ENCODE measurements around the gene HDAC2. TPM values are rescaled to one million over a fixed set of nuclear protein-coding genes. Genes with fewer than 3 reads are reported as not detected.
"Not testable (repeated sequence)": the region's sequence is repeated elsewhere in the genome, so short reads cannot be mapped to it uniquely, and the experiment has no call there.

The HDAC2 gene
- polyA plus RNA-seq, 3 donors = 29.6 to 67.7 (median 54.6) TPM

GRCh38 chr6:114014106-114014505 is 43.2 kb upstream of the HDAC2 start:
- H3K27ac Mint-ChIP-seq; H3K36me3 ChIP-seq (replicated peaks in 1 of 2; ENCODE audit: control insufficient read depth in 1 of 2, insufficient read depth in 2 of 2, low read length in 2 of 2); H3K27me3 ChIP-seq (ENCODE audit: control insufficient read depth in 2 of 2, insufficient read depth in 2 of 2, low read length in 2 of 2); H3K27ac ChIP-seq (ENCODE audit: low read depth in 1 of 2, low read length in 2 of 2); H3K79me2 ChIP-seq (ENCODE audit: insufficient read depth, low read length); H3K4me2 ChIP-seq (replicated peaks; ENCODE audit: extremely low read depth, low read length, poor library complexity, severe bottlenecking); DNase-seq; H3K27me3 Mint-ChIP-seq (ENCODE audit: low read depth in 3 of 3); H3K9me3 Mint-ChIP-seq; H3K9me3 ChIP-seq (replicated peaks in 1 of 2; ENCODE audit: control insufficient read depth in 1 of 2, insufficient read depth in 1 of 2, low read length in 2 of 2); H4K20me1 ChIP-seq (ENCODE audit: insufficient read depth, low read length); H3K4me3 Mint-ChIP-seq; H3K4me1 ChIP-seq (ENCODE audit: control insufficient read depth in 1 of 2, insufficient read depth in 2 of 2, low read length in 2 of 2); H3K36me3 Mint-ChIP-seq; intact Hi-C loops (cut with micrococcal nuclease); H2AFZ ChIP-seq (ENCODE audit: insufficient read depth, low read depth, low read length, poor library complexity, severe bottlenecking); H3K4me1 Mint-ChIP-seq; H3K4me3 ChIP-seq (replicated peaks in 1 of 3; ENCODE audit: low read depth in 2 of 3, low read length in 3 of 3); H3K9ac ChIP-seq (ENCODE audit: insufficient read depth, low read length, poor library complexity, severe bottlenecking): not testable (repeated sequence)
- 76% methylated on average over 2 of the region's 2 CpGs for WGBS (ENCODE audit: insufficient coverage)

- H3K4me1 Mint-ChIP-seq, H3K4me3 Mint-ChIP-seq: not testable (repeated sequence)
These were observed 40.5 kb upstream of the HDAC2 start for GRCh38 chr6:114011486-114011885.

GRCh38 chr6:114010540-114010939 is 39.6 kb upstream of the HDAC2 start:
- H4K20me1 ChIP-seq (ENCODE audit: insufficient read depth, low read length) = no peaks in the 10 kb centered on the region
- H3K9me3 ChIP-seq (replicated peaks in 1 of 2; ENCODE audit: control insufficient read depth in 1 of 2, insufficient read depth in 1 of 2, low read length in 2 of 2) = no peaks in the 10 kb centered on the region
- Mint-ChIP-seq H3K27me3 (ENCODE audit: low read depth in 3 of 3) (no peaks in the 10 kb centered on the region), H3K9me3 (peaks cover 0 to 3% (median 0%) of the 10 kb centered on the region in 7 donors), H3K36me3 (no peaks in the 10 kb centered on the region), H3K4me1 (no peaks in the 10 kb centered on the region), H3K4me3 (no peak overlapping the region), H3K27ac (no peak overlapping the region)
- WGBS (ENCODE audit: insufficient coverage) = no CpG with 5 or more reads among the region's 2 CpGs
- H3K4me1 ChIP-seq (ENCODE audit: control insufficient read depth in 1 of 2, insufficient read depth in 2 of 2, low read length in 2 of 2) = no peaks in the 10 kb centered on the region
- no peak overlapping the region for H3K4me2 ChIP-seq (replicated peaks; ENCODE audit: extremely low read depth, low read length, poor library complexity, severe bottlenecking)
- no peaks in the 10 kb centered on the region for H3K36me3 ChIP-seq (replicated peaks in 1 of 2; ENCODE audit: control insufficient read depth in 1 of 2, insufficient read depth in 2 of 2, low read length in 2 of 2)
- H3K9ac ChIP-seq (ENCODE audit: insufficient read depth, low read length, poor library complexity, severe bottlenecking) = no peak overlapping the region
- DNase-seq = no peak
- no peak for TF ChIP-seq CTCF (IDR thresholded peaks at IDR 0.05)
- H3K27me3 ChIP-seq (ENCODE audit: control insufficient read depth in 2 of 2, insufficient read depth in 2 of 2, low read length in 2 of 2) = no peaks in the 10 kb centered on the region
- H3K27ac ChIP-seq (ENCODE audit: low read depth in 1 of 2, low read length in 2 of 2) = no peak overlapping the region
- no peak overlapping the region for H3K4me3 ChIP-seq (replicated peaks in 1 of 3; ENCODE audit: low read depth in 2 of 3, low read length in 3 of 3)
- H2AFZ ChIP-seq (ENCODE audit: insufficient read depth, low read depth, low read length, poor library complexity, severe bottlenecking) = no peak overlapping the region
- no peaks in the 10 kb centered on the region for H3K79me2 ChIP-seq (ENCODE audit: insufficient read depth, low read length)
- intact Hi-C loops (cut with micrococcal nuclease) = no loop called here

More at GRCh38 chr6:114011486-114011885, 40.5 kb upstream of the HDAC2 start:
- H3K9me3 Mint-ChIP-seq; H3K4me3 ChIP-seq (replicated peaks in 1 of 3; ENCODE audit: low read depth in 2 of 3, low read length in 3 of 3); H2AFZ ChIP-seq (ENCODE audit: insufficient read depth, low read depth, low read length, poor library complexity, severe bottlenecking); H3K4me1 ChIP-seq (ENCODE audit: control insufficient read depth in 1 of 2, insufficient read depth in 2 of 2, low read length in 2 of 2); H3K27ac Mint-ChIP-seq; H3K79me2 ChIP-seq (ENCODE audit: insufficient read depth, low read length); H3K27ac ChIP-seq (ENCODE audit: low read depth in 1 of 2, low read length in 2 of 2); H3K27me3 ChIP-seq (ENCODE audit: control insufficient read depth in 2 of 2, insufficient read depth in 2 of 2, low read length in 2 of 2); H3K36me3 Mint-ChIP-seq; H3K36me3 ChIP-seq (replicated peaks in 1 of 2; ENCODE audit: control insufficient read depth in 1 of 2, insufficient read depth in 2 of 2, low read length in 2 of 2); DNase-seq; H3K4me2 ChIP-seq (replicated peaks; ENCODE audit: extremely low read depth, low read length, poor library complexity, severe bottlenecking); H3K9me3 ChIP-seq (replicated peaks in 1 of 2; ENCODE audit: control insufficient read depth in 1 of 2, insufficient read depth in 1 of 2, low read length in 2 of 2); intact Hi-C loops (cut with micrococcal nuclease); H4K20me1 ChIP-seq (ENCODE audit: insufficient read depth, low read length); H3K27me3 Mint-ChIP-seq (ENCODE audit: low read depth in 3 of 3); H3K9ac ChIP-seq (ENCODE audit: insufficient read depth, low read length, poor library complexity, severe bottlenecking): not testable (repeated sequence)
- 94% methylated on average over 3 of the region's 7 CpGs for WGBS (ENCODE audit: insufficient coverage)
